Neural progenitor cell (in vitro differentiated cells): ENCODE measurements around the gene RPL5.

Experiments used
- CTCF ChIP-seq: fragments of 200-600 bp; sonication (generic); IDR thresholded peaks from 2 replicates; pipeline ENCODE4 v1.5.1; 2017; ENCODE audit warnings: antibody characterized with exemption, mild to moderate bottlenecking
- EZH2 ChIP-seq: fragments of 200-600 bp; sonication (generic); IDR thresholded peaks from 2 replicates; pipeline ENCODE4 v1.6.1; 2017; ENCODE audit warnings: antibody characterized with exemption, mild to moderate bottlenecking, moderate library complexity

- no peak for TF ChIP-seq EZH2
- TF ChIP-seq CTCF: no peak
Observed at GRCh38 chr1:92837062-92837461, 5.2 kb downstream of the RPL5 start.
